Measurements from ENCODE around the gene FHDC1. TPM values are rescaled to one million over a fixed set of nuclear protein-coding genes. Genes with fewer than 3 reads are reported as not detected.

Gene FHDC1
- polyA plus RNA-seq, 1 donor: 5.6 TPM

Other genes with a start within 250 kb of the FHDC1 start
- gene TIGD4, start 156.6 kb upstream of the FHDC1 start, polyA plus RNA-seq (ENCODE audit: insufficient read length): 3.6 TPM
- gene ARFIP1, start 156.4 kb upstream of the FHDC1 start, polyA plus RNA-seq (ENCODE audit: insufficient read length): 16.7 TPM